Endothelial cell (in vitro differentiated cells): ENCODE data around the gene WDR82. TPM values are rescaled to one million over a fixed set of nuclear protein-coding genes. Genes with fewer than 3 reads are reported as not detected.

Experiments used
- DNase-seq: peaks from one replicate; pipeline ENCODE4 v3.0.0; 2021; ENCODE audit warnings: low spot score
- H3K27ac Mint-ChIP-seq: one replicate; pipeline ENCODE4 v1.8.0; 2021; ENCODE audit warnings: mixed read lengths, inconsistent platforms; ENCODE audit not compliant: unreplicated experiment
- H3K27me3 Mint-ChIP-seq: one replicate; pipeline ENCODE4 v1.8.0; 2021; ENCODE audit warnings: mild to moderate bottlenecking, moderate library complexity, mixed read lengths, inconsistent platforms; ENCODE audit not compliant: unreplicated experiment
- H3K36me3 Mint-ChIP-seq: one replicate; pipeline ENCODE4 v1.8.0; 2021; ENCODE audit warnings: mild to moderate bottlenecking, low read depth, mixed read lengths, inconsistent platforms; ENCODE audit not compliant: unreplicated experiment
- H3K4me1 Mint-ChIP-seq: one replicate; pipeline ENCODE4 v1.8.0; 2021; ENCODE audit warnings: mild to moderate bottlenecking, mixed read lengths, inconsistent platforms; ENCODE audit not compliant: unreplicated experiment
- H3K4me3 Mint-ChIP-seq: one replicate; pipeline ENCODE4 v1.8.0; 2021; ENCODE audit warnings: mild to moderate bottlenecking, mixed read lengths, inconsistent platforms; ENCODE audit not compliant: unreplicated experiment
- H3K9me3 Mint-ChIP-seq: one replicate; pipeline ENCODE4 v1.8.0; 2021; ENCODE audit warnings: mixed read lengths, inconsistent platforms; ENCODE audit not compliant: unreplicated experiment
- total RNA-seq: library from RNA; stranded (reverse); fragmentation: NEBNext Ultra II Directional; extraction: Animal tissue kit (Norgen Biotek cat#: 25700); gene quantifications from one replicate; pipeline ENCODE4 v1.2.1, GENCODE V29; 2021; ENCODE audit not compliant: unreplicated experiment
- TF ChIP-seq, protein P1 (sequence below): fragments of 200-600 bp; sonication (generic); IDR thresholded peaks from one replicate; pipeline ENCODE4 v1.5.0; 2021; ENCODE audit warnings: antibody characterized with exemption; ENCODE audit not compliant: unreplicated experiment

The WDR82 gene
- total RNA-seq, 1 donor from 2014 or later: 72.3 TPM

DNA sequence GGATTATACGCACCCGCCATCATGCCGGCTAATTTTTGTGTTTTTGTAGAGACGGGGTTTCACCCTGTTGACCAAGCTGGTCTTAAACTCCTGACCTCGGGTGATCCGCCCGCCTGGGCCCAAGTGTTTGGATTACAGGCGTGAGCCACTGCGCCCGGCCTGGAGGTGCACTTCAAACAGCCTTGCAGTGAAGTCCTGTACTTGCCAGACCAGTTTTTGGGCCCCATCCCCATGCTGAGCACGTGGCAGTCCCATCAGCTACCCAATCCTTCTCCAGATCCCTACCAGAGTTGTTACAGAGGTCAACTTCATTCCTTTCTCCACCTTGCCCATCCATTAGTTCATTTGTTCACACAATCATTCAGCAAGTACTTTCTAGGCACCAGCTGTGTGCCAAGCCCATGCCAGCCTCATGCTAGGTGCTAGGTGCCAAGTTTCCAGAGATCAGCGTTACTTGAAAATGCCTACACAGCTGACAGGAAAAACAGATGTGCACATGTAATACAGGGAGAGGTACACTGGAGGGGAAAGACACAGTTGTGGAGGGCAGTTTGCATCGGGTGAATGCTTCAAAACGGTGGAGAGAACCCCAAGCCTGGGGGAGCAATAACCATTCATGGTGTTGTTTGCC is 39.9 kb upstream of the WDR82 start:
- Mint-ChIP-seq H3K27ac (no peak overlapping the region), H3K4me3 (no peak overlapping the region), H3K27me3 (peaks cover 8% of the 10 kb centered on the region)

DNA sequence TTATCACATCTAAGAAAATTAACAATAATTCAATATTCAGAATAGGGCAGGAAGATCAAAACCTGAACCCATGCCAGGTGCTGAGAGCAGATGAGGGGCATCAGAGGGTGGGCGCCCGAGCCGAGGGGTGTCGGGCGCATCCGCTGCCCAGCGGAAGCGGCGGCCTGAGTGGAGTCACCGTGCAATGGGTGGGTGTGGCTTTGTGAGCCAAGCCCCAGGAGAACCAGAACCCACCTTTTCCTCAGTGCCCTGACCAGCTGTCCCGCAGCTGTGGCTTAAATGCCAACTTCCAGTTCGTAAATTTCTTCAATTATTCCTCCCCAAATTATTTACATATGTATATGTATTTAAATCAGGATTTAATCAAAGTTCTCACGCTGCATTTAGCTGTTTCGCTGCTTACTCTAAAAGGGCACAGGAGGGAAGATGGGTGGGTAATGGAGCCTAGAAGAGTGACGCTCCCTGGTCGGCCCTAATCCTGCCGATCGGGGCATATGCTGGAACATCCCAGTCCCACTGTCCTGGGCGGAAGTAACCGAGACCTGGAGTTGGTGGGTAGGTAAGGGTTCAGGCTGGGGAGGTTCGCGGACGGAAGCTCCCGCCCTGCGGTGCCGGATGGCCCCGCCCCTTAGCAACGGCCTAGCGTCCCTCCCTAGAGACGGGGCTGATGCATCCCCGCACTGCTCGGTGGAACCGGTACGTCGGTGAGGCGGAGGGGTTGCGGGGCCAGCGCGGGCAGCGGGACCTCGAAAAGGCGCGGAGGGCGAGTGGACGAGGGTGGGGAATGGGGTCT is 39.0 kb upstream of the WDR82 start:
- Mint-ChIP-seq H3K4me3 (peak overlapping the region; percentile 37), H3K36me3 (no peaks in the 10 kb centered on the region), H3K27me3 (peaks cover 5% of the 10 kb centered on the region), H3K27ac (no peak overlapping the region), H3K4me1 (peaks cover 14% of the 10 kb centered on the region), H3K9me3 (no peaks in the 10 kb centered on the region)
- TF ChIP-seq, protein P1, sequence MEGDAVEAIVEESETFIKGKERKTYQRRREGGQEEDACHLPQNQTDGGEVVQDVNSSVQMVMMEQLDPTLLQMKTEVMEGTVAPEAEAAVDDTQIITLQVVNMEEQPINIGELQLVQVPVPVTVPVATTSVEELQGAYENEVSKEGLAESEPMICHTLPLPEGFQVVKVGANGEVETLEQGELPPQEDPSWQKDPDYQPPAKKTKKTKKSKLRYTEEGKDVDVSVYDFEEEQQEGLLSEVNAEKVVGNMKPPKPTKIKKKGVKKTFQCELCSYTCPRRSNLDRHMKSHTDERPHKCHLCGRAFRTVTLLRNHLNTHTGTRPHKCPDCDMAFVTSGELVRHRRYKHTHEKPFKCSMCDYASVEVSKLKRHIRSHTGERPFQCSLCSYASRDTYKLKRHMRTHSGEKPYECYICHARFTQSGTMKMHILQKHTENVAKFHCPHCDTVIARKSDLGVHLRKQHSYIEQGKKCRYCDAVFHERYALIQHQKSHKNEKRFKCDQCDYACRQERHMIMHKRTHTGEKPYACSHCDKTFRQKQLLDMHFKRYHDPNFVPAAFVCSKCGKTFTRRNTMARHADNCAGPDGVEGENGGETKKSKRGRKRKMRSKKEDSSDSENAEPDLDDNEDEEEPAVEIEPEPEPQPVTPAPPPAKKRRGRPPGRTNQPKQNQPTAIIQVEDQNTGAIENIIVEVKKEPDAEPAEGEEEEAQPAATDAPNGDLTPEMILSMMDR: no peak
- DNase-seq: peak; percentile 68

More for the DNA sequence above, 39.9 kb upstream of the WDR82 start:
- Mint-ChIP-seq H3K9me3 (no peaks in the 10 kb centered on the region), H3K36me3 (no peaks in the 10 kb centered on the region), H3K4me1 (peaks cover 10% of the 10 kb centered on the region)
- DNase-seq: no peak
- TF ChIP-seq, protein P1: no peak

DNA sequence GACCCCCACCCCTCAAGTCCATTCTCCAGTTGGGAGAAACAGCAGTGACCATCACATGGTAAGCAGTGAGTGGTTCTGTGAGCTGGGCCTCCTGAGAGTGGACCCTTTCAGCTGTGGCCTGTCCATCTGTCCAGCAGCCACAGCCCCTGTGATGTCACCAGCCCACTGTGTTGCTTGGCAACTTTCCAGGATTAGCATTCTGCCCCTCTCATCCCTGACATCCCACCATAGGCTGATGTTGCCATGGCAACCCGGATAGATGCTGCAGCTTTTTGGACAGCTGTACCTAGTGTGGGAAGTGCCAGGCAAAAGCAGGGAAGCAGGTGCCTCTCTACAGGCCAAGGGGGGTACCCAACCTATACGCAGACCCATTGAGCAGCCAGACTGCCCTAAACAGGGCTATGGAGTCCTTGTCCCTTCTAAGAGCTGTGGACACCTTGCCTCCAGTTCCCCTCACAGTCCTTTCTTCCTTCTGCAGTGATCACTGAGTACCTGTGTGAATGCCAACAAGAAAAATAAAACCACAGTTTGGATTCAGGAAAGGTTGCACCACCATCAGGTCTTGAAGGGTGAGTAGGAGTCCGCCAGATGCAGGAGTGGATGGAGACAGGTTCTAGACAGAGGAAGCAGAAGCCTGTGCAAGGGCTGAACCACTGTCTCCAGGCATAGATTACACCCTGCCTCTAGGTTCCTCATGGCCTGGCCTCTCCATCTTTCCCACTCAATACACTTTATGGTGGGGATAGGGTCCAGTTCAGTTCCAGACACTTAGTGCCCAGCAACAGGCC is 37.7 kb upstream of the WDR82 start, which contains the start of gene DNAH1:
DNAH1 (plus strand) TSS at position 343 of the 788 bp plus-strand sequence. CDS start 6,124 bp downstream, outside the sequence.
- Mint-ChIP-seq H3K27ac (no peak within 1 kb of the TSS), H3K9me3 (no peaks in the 10 kb centered on the region), H3K27me3 (peaks cover 5% of the 10 kb centered on the region), H3K4me3 (no peak within 1 kb of the TSS), H3K4me1 (peaks cover 9% of the 10 kb centered on the region), H3K36me3 (no peaks in the 10 kb centered on the region)
- no peak for DNase-seq
- TF ChIP-seq, protein P1: no peak

DNA sequence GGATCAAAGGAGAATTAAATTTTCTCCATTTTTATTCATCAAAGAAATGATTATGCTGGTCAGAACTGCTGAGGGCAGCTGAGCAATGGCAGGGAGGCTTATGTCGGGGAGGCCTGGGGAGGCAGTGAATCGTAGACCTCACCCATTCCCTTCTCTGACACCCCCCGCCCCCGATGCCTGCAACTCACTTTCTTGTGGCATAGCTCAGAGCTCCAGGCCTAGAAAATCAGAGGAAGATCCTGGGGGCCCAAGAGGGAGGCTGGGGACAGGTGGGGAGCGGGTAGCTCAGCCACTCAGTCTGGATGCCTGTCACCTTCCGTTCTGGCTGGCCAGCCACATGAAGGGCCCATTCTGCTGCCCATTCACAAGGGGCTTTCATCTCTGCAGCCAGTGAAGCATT is 36.6 kb upstream of the WDR82 start:
- Mint-ChIP-seq H3K36me3 (peaks cover under 1% of the 10 kb centered on the region), H3K4me3 (no peak overlapping the region), H3K9me3 (no peaks in the 10 kb centered on the region), H3K4me1 (peaks cover 5% of the 10 kb centered on the region), H3K27me3 (peaks cover 5% of the 10 kb centered on the region), H3K27ac (no peak overlapping the region)
- DNase-seq: no peak
- TF ChIP-seq, protein P1: no peak
